Hepatic stellate cell (primary cell): ENCODE data around the gene DDC.
"Not testable (repeated sequence)": the region's sequence is repeated elsewhere in the genome, so short reads cannot be mapped to it uniquely, and the experiment has no call there.

ENCODE experiments used
- DNase-seq: peaks from one replicate; pipeline ENCODE4 v3.0.0; 2011; ENCODE audit warnings: low spot score

DDC gene

DNA sequence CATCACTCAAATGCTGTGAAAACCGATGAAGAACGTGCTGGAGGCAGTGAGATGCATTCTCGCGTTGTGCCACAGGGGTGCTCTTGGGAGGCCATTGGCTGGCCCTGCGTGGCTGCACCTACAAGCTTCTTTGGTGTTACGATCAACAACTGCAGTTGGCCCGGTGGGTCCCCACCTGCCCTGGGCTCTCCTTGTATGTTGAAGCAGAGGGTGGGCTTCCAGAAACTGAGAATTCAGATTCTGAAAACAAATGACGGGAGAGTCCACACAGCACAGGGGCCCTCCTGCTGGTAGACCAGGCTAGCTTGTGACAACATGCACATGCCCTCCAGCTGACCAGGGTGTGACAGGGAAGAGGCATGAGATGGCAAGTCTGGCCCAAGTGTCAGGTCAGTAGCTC, 23.7 kb upstream of the DDC start:
- DNase-seq, result no peak

DNA sequence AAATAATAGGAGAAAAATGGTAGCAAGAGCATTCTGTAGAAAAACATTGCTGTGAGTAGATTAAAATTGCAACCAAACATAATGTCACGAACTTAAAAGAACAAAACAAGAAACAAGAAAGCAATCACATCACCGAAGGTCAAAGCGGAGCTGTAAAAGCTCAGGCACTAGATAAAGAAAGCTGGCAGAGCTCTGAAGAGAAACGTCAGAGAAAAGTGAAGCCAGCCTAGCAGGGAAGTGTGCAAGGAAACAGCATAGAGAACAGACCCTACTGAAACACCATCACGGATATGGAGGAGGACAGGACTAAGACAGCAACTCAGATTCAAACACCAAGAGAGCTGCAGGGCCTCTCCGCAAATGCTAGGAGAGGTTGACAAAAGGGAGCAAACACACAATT, 22.5 kb upstream of the DDC start:
- no peak for DNase-seq

DNA sequence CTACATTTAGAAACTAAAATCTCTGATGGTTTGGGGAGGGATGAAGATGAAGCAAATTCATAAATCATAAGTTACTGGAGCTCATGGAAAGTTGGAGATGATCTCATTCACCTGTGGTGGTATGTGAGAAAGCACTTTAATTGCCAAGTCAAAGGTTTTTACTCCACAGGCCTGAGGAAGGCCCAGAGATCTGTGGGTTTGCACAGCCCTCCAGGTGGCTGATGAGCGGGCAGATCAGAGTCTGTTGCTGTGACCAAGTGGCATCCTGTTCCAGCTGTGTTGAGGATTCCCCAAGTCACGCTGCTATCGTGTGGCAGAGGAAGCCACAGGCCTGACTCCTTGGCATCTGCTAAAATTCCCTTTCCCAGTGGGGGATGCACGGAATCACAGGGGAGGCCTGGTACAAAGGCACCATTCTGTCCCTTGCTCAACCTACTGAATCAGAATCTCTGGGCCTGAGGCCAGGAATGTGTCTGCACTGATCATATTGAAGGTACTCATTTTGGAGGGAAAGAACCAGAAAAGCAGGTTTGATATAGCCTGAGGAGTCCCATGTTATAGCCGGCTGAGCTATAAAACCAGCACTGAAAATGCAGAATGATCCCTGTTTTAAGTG, 19.7 kb upstream of the DDC start:
- no peak for DNase-seq

DNA sequence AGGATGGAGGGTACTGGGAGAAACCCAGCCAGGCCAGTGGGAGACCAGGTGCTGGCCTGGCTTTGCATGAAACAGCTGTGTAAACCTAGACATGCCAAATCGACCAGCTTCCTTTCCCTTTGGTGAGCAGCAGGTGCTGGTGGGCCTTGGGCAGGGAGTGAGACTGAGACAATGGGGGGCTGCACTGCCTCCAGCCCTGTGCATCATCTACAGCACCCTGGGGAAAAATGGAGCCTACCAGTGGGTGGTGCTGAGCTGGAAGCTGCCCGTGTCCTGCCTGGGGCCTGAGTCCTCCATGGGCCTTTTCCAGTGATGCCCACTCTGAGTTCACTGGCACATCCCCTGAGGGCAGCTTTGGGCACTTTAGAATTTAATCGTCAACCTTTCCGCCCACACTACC, 19.2 kb upstream of the DDC start:
- no peak for DNase-seq

- DNase-seq, result not testable (repeated sequence)
Observed at GRCh38 chr7:50583295-50583694, 18.1 kb upstream of the DDC start.

DNA sequence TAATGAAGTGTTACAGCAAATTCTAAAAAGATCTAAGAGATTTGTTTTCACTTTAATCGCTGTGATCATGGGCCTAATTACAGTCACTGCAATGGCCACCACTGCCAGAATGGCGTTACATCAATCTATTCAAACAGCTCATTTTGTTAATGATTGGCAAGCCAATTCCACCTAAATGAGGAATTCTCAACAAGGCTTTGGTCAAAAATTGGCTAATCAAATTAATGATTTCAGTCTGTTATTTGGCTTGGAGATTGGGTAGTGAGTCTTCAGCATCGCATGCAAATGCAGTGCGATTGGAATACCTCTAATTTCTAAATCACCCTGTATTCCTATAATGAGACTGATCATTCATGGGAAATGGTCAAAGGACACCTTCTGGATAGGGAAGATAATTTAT, 17.1 kb upstream of the DDC start:
- not testable (repeated sequence) for DNase-seq

GRCh38 chr7:50580666-50581065, 15.5 kb upstream of the DDC start:
- DNase-seq, result not testable (repeated sequence)

- DNase-seq, result no peak
Observed at GRCh38 chr7:50580057-50580456, 14.9 kb upstream of the DDC start.

- DNase-seq, result not testable (repeated sequence)
Observed at GRCh38 chr7:50578105-50578504, 12.9 kb upstream of the DDC start.

GRCh38 chr7:50577569-50577968, 12.4 kb upstream of the DDC start:
- no peak for DNase-seq

DNA sequence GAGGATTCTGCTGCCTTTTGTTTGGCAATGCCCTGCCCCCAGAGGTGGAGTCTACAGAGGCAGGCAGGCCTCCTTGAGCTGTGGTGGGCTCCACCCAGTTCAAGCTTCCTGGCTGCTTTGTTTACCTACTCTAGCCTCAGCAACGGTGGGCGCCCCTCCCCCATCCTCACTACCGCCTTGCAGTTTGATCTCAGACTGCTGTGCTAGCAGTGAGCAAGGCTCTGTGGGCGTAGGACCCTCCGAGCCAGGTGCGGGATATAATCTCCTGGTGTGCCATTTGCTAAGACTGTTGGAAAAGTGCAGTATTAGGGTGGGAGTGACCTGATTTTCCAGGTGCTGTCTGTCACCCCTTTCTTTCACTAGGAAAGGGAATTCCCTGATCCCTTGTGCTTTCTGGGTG, 11.2 kb upstream of the DDC start:
- not testable (repeated sequence) for DNase-seq

- DNase-seq, result no peak
Observed at GRCh38 chr7:50567715-50568261, 2.6 kb upstream of the DDC start.

DNA sequence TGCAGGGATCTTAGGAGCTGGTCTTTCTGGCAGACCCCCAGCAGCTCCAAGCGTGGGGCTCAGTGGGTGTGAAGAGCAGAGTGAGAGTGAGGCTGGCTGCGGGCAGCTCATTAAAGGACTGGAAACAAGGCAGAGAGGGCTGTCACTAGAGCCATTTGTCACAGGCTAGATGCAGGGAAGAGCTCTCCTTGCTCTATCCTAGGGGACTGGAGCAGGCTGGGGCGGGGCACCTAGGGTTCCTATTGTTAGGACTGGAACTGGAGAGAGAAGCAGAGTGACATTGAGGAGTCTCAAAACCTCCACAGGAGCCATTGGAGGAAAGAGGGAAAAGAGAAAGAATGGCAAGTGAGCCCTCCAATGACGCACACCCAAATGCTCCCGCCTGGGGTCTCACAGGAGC, 772 bp upstream of the DDC start:
- no peak for DNase-seq

DNA sequence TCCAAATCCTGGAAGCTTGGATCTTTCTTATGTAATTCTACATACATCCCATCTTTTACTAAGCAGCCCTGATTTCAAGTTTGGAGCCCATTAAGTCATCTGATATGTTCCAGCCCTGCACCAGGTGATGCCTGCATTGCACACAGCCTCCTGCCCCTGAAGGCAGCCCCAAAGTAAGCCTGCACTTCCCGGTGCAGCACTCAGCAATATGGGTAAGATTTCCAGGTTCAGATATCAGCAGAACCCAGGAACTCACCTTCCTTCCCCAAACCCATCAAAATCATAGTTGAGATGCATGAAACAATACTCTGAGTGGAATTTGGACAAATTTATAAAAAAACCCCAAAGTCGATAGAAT, 333 bp upstream of the DDC start:
- DNase-seq, result no peak

DNA sequence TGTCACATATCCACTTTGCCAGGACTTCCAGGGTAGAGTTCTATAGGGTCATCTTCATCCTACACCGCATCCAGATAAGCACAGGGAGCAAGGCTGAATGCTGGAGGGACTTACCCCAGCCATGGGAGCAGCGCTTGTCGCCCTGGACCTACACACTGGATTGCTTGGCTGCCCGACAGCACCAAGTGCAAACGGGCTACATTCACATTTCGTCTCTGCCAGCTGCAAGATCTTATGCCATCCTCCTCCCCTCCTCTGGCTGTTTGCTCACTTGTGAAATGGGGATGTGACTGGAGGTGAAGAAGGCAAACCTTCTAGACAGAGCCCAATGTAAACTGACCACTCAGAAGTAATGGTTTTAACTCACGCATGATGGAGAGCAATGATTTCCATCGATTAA, 1.0 kb downstream of the DDC start:
- DNase-seq, result no peak

DNA sequence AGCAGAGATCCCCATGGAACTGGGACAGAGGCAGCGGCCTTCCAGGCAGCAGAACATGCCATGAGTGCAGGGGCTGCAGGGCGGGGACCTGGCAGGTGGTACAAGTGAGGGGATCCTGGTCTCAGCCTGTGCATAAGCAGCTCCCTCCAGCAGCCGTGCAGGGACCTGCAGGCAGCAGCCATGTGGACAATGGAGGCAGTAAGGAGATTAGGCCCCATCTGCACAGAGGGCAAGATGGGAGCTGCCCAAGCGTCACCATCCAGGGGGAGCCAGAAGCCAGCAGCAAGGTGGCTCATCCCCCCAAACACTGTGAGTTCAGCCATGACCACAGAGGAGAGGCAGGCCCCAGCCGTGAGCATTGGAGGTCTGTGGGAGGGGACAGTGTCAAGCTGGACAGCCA, 3.1 kb downstream of the DDC start:
- DNase-seq, result no peak

- no peak for DNase-seq
Observed at GRCh38 chr7:50560865-50561351, 4.3 kb downstream of the DDC start.

- DNase-seq, result no peak
Observed at GRCh38 chr7:50559881-50560280, 5.3 kb downstream of the DDC start.

GRCh38 chr7:50558294-50559053, 6.7 kb downstream of the DDC start:
- DNase-seq, result no peak

DNA sequence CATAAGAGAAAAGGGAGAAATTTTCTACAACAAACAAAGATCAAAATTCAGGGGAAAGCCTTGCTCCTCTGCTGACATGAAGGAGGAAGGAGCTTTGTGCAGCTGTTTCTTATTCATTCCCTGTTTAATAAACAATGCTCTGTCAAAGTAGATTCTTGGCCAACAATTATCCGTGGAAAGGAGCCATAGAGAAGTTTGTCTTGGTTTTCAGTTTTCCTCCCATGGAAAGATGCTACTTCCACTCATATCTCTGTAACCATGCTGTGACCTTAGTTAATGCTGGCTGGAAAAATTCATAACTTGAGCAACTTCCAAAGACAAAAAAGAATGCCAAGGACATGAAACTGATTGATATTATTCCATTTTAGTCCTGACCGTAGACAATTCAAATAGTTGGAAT, 8.1 kb downstream of the DDC start:
- no peak for DNase-seq

DNA sequence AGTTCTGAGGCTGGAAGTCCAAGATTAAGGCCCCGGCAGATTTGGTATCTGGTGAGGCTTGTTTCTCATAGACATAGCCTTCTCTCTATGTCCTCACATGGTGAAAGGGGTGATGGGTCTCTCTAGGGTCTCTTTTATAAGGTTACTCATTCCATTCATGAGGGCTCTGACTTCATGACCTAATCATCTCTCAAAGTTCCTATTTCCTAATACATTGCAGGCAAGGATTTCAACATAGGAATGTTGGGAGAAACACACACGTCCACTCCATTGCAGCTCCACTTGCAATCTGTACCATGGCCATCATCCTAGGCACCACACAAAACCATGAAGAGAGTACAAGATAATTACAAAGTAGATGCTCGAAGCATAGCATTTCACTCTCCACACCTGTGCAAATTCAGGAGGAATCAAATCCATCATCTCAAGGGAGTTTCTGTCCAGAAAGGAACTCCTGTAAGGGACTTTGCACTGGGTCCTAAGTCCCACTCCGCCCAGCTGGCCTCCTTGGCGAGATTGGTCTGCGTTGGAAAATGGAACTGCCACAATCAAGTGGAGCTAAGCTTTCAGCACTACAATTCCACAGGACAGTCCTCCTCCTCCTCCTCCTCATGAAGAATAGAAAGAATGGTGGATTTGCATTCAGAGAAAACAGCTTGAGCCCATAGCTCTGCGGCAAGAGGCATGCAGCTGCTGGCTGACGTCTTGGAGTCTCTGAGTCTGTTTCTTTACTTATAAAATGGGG, 8.8 kb downstream of the DDC start:
- no peak for DNase-seq

- no peak for DNase-seq
Observed at GRCh38 chr7:50555594-50556140, 9.5 kb downstream of the DDC start.
